Lung (tissue), 12 donors: ENCODE measurements around the gene PDLIM4. TPM values are rescaled to one million over a fixed set of nuclear protein-coding genes. Genes with fewer than 3 reads are reported as not detected.

Source experiments
- ATAC-seq: fragments of 200-7000 bp; cut with Tn5 transposase; one replicate; pipeline ENCODE4 v1.9.1; 2020; ENCODE audit warnings: moderate number of reproducible peaks; ENCODE audit not compliant: insufficient read depth, low FRiP score
- DNase-seq, 3 donors: peaks; one replicate each; pipeline ENCODE4 v3.0.0-alpha.2; 2013 to 2017
- H3K27ac ChIP-seq, 2 donors: one replicate each; pipeline ENCODE4 v1.5.1; 2013; ENCODE audit warnings: mild to moderate bottlenecking in 2 of 2, moderate library complexity in 2 of 2, control low read depth in 1 of 2, inconsistent platforms in 1 of 2, low read depth in 1 of 2, low read length in 1 of 2
- H3K27me3 ChIP-seq, 3 donors: one replicate each; pipeline ENCODE4 v1.5.1; 2013; ENCODE audit warnings: low read length in 2 of 3; ENCODE audit not compliant: control insufficient read depth in 3 of 3, insufficient read depth in 3 of 3
- H3K36me3 ChIP-seq, 4 donors: one replicate each; pipeline ENCODE4 v1.5.1; 2013; ENCODE audit warnings: low read length in 4 of 4, mild to moderate bottlenecking in 1 of 4, moderate library complexity in 1 of 4; ENCODE audit not compliant: control insufficient read depth in 4 of 4, insufficient read depth in 4 of 4
- H3K4me1 ChIP-seq, 5 donors: one replicate each; pipeline ENCODE4 v1.5.1; 2013; ENCODE audit warnings: low read length in 5 of 5, mild to moderate bottlenecking in 2 of 5, moderate library complexity in 1 of 5; ENCODE audit not compliant: control insufficient read depth in 5 of 5, insufficient read depth in 5 of 5
- H3K4me3 ChIP-seq: one replicate; pipeline ENCODE4 v1.5.1; 2013; ENCODE audit warnings: mild to moderate bottlenecking, control low read depth, moderate library complexity
- H3K9ac ChIP-seq, 2 donors: one replicate each; pipeline ENCODE4 v1.5.1; 2013; ENCODE audit warnings: low read length in 2 of 2, control low read depth in 1 of 2; ENCODE audit not compliant: insufficient read depth in 1 of 2
- H3K9me3 ChIP-seq, 4 donors: one replicate each; pipeline ENCODE4 v1.5.1; 2013; ENCODE audit warnings: low read length in 3 of 4, mild to moderate bottlenecking in 1 of 4, moderate library complexity in 1 of 4; ENCODE audit not compliant: control insufficient read depth in 4 of 4, insufficient read depth in 3 of 4
- CTCF ChIP-seq: IDR thresholded peaks from 2 replicates; pipeline ENCODE4 v1.5.1; 2012; ENCODE audit warnings: mild to moderate bottlenecking; ENCODE audit errors: control extremely low read depth, extremely low read depth
- WGBS, 2 donors: extraction: QIAGEN DNeasy Blood & Tissue Kit; methylation state at CpG; one replicate each; pipeline ENCODE4 v1.1.7; 2013; 5-methylcytosine and 5-hydroxymethylcytosine counted together
- polyA plus RNA-seq, 2 donors: library from polyadenylated mRNA; stranded (reverse); fragments of 200-250 nt; gene quantifications; one replicate each; pipeline ENCODE4 v1.2.1, GENCODE V29; 2013
- total RNA-seq, 2 donors: library from RNA; depleted of rRNA in 1 of 2; stranded (reverse); fragments of >200 nt in 1 of 2; gene quantifications; one replicate each; pipeline ENCODE4 v1.2.1, GENCODE V29; 2014 to 2021
- donor health status: control.
- donor health status: control.
- donor health status: Bipolar disorder and iron deficiency.
- donor health status: healthy.
- donor health status: DM: yes; HTN: yes; CAD: no.

PDLIM4 gene
- total and polyA plus RNA-seq, 4 donors = 7.3 to 13.8 (median 9.6) TPM

GRCh38 chr5:132273631-132274030 lies 16.1 kb downstream of the PDLIM4 start:
- 86 to 92% methylated on average over 2 of the region's 2 CpGs for WGBS, 2 donors
- Histone ChIP-seq H3K27me3 (no peaks in the 10 kb centered on the region), H3K4me3 (no peak overlapping the region), H3K36me3 (no peaks in the 10 kb centered on the region), H3K9ac (no peak overlapping the region), H3K9me3 (no peaks in the 10 kb centered on the region), H3K27ac (no peak overlapping the region), H3K4me1 (peaks cover 0 to 8% (median 0%) of the 10 kb centered on the region in 5 donors)
- no peak for TF ChIP-seq CTCF
- no peak for DNase-seq
- ATAC-seq = no peak

- Histone ChIP-seq H3K27me3 (no peaks in the 10 kb centered on the region), H3K36me3 (no peaks in the 10 kb centered on the region), H3K27ac (no peak overlapping the region), H3K9me3 (no peaks in the 10 kb centered on the region), H3K4me3 (no peak overlapping the region), H3K4me1 (peaks cover 0 to 8% (median 0%) of the 10 kb centered on the region in 5 donors), H3K9ac (no peak overlapping the region)
- ATAC-seq (no peak), DNase-seq (no peak)
- TF ChIP-seq CTCF = no peak
- 93 to 97% methylated on average over 14 of the region's 14 CpGs for WGBS, 2 donors
These were observed 16.7 kb downstream of the PDLIM4 start for GRCh38 chr5:132274050-132274792.

- DNase-seq (no peak), ATAC-seq (no peak)
- no peak overlapping the region for H3K27ac ChIP-seq
- WGBS, 2 donors = 92 to 97% methylated on average over 5 of the region's 5 CpGs
- peaks cover 0 to 4% (median 0%) of the 10 kb centered on the region in 5 donors for H3K4me1 ChIP-seq
- H3K4me3 ChIP-seq = no peak overlapping the region
- H3K27me3 ChIP-seq = no peaks in the 10 kb centered on the region
- no peak for TF ChIP-seq CTCF
- no peaks in the 10 kb centered on the region for H3K9me3 ChIP-seq
- no peaks in the 10 kb centered on the region for H3K36me3 ChIP-seq
- H3K9ac ChIP-seq = no peak overlapping the region
These were observed 18.1 kb downstream of the PDLIM4 start for GRCh38 chr5:132275367-132276220.
